Nephron (organoid): ENCODE data around the gene MYD88.

Experiments
- H3K27ac Mint-ChIP-seq, 3 experiments: 2 replicates each; pipeline ENCODE4 v1.8.0; 2020; ENCODE audit warnings: mixed read lengths in 3 of 3, mild to moderate bottlenecking in 2 of 3, moderate library complexity in 1 of 3
- H3K27me3 Mint-ChIP-seq: 2 replicates; pipeline ENCODE4 v1.8.0; 2021; ENCODE audit warnings: low read depth, mild to moderate bottlenecking, moderate library complexity, mixed read lengths
- H3K36me3 Mint-ChIP-seq: 2 replicates; pipeline ENCODE4 v1.8.0; 2020; ENCODE audit warnings: low read depth, mixed read lengths
- H3K4me1 Mint-ChIP-seq: 2 replicates; pipeline ENCODE4 v1.8.0; 2020; ENCODE audit warnings: mixed read lengths
- H3K4me3 Mint-ChIP-seq, 3 experiments: 2 replicates each; pipeline ENCODE4 v1.8.0; 2020; ENCODE audit warnings: mild to moderate bottlenecking in 3 of 3, mixed read lengths in 3 of 3, moderate library complexity in 2 of 3
- H3K9me3 Mint-ChIP-seq: 2 replicates; pipeline ENCODE4 v1.8.0; 2020; ENCODE audit warnings: mixed read lengths
- TF ChIP-seq, protein P1 (sequence below), 3 experiments: fragments of 200-600 bp; sonication (generic); IDR thresholded peaks; one replicate each; pipeline ENCODE4 v1.5.0; 2021; ENCODE audit warnings: antibody characterized with exemption in 3 of 3; ENCODE audit not compliant: unreplicated experiment in 3 of 3

Gene MYD88

DNA sequence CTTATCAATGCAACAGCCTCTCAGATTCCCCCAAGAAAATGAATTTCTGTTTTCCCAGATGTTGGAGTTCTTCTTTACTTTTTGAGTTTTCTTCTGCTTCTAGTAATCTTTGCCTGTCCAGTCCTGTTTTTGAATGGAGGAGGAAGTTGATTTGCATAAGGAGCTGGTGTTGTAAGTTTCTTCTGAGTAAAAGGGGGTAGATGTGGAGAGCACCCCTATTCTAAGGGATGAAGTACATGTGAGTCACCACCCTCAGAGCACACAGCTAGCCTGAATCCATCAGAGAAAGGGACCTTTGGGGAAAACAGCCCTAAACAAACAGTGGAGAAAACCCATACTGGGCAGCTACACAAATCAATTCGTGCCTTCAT lies 36.0 kb upstream of the MYD88 start:
- TF ChIP-seq, protein P1, sequence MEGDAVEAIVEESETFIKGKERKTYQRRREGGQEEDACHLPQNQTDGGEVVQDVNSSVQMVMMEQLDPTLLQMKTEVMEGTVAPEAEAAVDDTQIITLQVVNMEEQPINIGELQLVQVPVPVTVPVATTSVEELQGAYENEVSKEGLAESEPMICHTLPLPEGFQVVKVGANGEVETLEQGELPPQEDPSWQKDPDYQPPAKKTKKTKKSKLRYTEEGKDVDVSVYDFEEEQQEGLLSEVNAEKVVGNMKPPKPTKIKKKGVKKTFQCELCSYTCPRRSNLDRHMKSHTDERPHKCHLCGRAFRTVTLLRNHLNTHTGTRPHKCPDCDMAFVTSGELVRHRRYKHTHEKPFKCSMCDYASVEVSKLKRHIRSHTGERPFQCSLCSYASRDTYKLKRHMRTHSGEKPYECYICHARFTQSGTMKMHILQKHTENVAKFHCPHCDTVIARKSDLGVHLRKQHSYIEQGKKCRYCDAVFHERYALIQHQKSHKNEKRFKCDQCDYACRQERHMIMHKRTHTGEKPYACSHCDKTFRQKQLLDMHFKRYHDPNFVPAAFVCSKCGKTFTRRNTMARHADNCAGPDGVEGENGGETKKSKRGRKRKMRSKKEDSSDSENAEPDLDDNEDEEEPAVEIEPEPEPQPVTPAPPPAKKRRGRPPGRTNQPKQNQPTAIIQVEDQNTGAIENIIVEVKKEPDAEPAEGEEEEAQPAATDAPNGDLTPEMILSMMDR (IDR thresholded peaks at IDR 0.05; ENCODE audit: unreplicated experiment in 3 of 3), result no peak
- H3K4me3 Mint-ChIP-seq, result no peak overlapping the region
- H3K4me1 Mint-ChIP-seq, result no peaks in the 10 kb centered on the region
- H3K27ac Mint-ChIP-seq, result no peak overlapping the region
- H3K36me3 Mint-ChIP-seq, result no peaks in the 10 kb centered on the region
- peaks cover 7% of the 10 kb centered on the region for H3K27me3 Mint-ChIP-seq
- peaks cover 15% of the 10 kb centered on the region for H3K9me3 Mint-ChIP-seq

DNA sequence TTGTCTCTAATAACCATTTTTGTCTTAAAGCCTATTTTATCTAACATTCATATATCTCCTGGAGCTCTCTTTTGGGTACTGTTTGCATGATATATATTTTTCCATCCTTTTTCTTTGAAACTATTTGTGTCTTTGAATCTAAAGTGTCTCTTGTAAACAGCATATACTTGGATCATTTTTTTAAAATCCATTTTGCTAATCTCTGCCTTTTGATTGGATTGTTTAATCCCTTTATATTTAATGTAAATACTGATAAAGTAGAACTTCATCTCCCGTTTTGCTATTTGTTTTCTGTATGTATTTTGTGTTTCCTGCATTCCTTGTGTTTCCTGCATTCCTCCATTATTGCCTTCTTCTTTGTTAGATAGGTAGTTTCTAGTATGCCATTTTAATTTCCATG lies 32.9 kb upstream of the MYD88 start:
- H3K36me3 Mint-ChIP-seq, result no peaks in the 10 kb centered on the region

DNA sequence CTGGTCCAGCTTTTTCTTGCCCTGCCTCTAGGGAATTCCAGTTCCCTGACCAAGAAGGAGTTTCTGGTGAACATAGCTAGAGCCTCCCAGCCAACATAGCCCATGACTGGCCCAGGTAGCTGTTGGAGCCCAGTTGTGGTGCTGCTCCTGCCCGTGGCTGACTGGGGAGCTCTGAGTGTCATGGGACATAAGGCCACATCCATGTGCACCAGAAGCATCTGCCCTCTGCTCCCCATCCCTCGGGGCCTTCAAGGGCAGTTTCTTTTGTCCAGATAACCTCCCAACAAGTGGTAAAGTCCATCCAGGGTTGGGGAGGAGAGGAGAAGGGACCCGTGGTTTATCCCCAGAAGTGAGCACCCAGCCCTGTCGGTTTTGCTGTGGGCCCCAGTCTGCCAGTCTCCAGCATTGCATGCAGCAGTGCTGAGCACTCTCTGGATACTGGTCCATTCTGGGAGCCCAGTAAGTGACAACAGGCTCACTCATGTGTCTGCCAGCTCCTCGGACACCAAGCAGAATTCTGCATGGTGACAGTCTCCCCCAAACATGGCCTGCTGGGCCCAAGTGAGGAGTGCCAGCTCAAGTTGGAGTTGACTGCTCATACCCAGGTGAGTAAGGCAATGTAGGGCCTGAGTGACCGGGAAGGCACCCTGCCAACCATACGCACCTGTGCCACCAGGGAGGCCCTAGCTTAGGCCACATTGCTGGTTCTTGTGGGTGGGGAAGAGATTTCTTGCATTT lies 30.4 kb upstream of the MYD88 start:
- Mint-ChIP-seq H3K9me3 (peaks cover 15% of the 10 kb centered on the region), H3K27ac (no peak overlapping the region), H3K27me3 (no peaks in the 10 kb centered on the region), H3K36me3 (no peaks in the 10 kb centered on the region), H3K4me3 (no peak overlapping the region), H3K4me1 (no peaks in the 10 kb centered on the region)
- TF ChIP-seq, protein P1 (IDR thresholded peaks at IDR 0.05; ENCODE audit: unreplicated experiment in 3 of 3), result no peak

More for the DNA sequence above, 32.9 kb upstream of the MYD88 start:
- TF ChIP-seq, protein P1 (IDR thresholded peaks at IDR 0.05; ENCODE audit: unreplicated experiment in 3 of 3), result no peak
- H3K27ac Mint-ChIP-seq, result no peak overlapping the region
- no peak overlapping the region for H3K4me3 Mint-ChIP-seq
- no peaks in the 10 kb centered on the region for H3K27me3 Mint-ChIP-seq
- no peaks in the 10 kb centered on the region for H3K4me1 Mint-ChIP-seq
- H3K9me3 Mint-ChIP-seq, result peaks cover 15% of the 10 kb centered on the region

DNA sequence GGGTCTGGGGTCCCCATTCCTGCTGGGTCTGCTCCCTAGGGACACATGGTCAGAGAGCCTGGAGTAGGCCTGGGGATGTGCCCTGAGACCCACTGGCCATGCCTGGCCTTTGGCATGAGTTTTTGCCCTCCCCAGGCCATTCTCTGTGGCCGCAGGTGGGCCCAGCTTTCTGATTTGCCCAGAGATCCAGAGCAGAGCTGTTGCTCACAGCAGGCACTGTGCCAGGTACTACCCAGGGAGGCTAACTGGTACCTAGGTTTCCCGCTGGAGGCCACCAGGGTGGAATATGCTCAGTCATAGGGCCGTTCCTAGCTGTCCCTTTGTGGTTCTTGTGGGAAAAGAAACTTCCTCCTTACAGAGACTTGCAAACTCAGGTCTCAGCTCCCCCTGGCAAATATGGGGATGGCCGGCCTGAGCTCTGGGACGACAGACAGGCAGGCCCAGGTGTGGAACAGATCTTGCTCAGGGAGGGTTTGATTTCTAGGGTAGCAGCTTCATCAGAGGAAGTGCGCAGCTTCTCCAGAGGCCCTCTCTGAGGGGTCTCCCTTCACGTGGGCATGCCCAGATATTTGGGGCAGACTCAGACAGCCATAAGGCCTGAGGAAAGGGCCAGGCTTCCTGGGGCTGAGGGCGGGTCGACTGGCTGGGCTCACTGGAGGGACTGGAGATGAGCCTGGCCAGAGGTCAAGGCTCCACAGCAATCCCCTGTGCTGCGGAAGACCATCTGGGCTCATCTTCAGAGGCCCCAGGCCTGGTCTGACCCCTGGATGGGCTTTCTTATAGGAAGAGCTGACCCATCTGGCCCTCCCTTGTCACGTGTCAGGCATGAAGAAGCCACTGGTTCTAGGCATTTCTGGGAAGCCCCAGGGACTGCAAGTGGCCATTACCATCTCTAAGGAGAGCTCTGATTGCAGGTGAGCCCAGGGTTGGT lies 29.5 kb upstream of the MYD88 start:
- no peaks in the 10 kb centered on the region for H3K36me3 Mint-ChIP-seq

DNA sequence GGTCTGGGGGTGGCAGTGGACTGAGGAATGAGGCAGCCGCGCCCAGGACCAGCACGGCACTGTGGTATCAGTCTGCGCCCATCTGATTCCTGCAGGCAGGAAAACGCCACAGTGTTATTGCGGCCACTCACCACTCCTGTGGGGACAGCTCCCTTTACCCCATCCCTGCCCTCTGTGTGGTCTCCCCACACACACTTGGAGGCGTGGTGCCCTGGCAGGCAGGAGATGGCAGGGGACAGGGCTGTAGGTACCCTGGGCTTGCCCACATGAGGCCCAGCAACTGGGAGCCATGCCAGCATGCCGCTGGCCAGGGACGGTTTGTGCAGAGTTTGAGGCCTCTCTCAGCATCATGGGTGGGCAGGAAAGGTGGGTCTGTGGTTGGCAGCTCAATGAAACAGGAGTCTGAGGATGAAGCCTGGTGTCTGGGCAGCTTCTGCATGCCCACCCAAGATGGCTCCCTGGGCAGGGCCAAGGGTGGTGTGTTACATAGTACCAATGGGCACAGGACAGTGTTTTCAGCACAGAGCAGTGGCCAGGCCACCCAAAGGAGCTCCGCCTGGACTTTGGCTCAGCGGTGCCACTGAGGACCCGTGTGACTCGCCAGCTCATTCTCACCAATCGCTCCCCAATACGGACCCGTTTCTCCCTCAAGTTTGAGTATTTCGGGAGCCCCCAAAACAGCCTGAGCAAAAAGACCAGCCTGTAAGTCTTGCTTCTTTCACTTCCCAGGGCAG lies 28.7 kb upstream of the MYD88 start:
- Mint-ChIP-seq H3K4me1 (no peaks in the 10 kb centered on the region), H3K9me3 (peaks cover 11% of the 10 kb centered on the region), H3K27ac (no peak overlapping the region), H3K4me3 (no peak overlapping the region), H3K27me3 (no peaks in the 10 kb centered on the region), H3K36me3 (no peaks in the 10 kb centered on the region)
- TF ChIP-seq, protein P1 (IDR thresholded peaks at IDR 0.05; ENCODE audit: unreplicated experiment in 3 of 3), result no peak

More for the DNA sequence above, 29.5 kb upstream of the MYD88 start:
- Mint-ChIP-seq H3K9me3 (peaks cover 11% of the 10 kb centered on the region), H3K4me1 (no peaks in the 10 kb centered on the region), H3K27ac (no peak overlapping the region), H3K27me3 (no peaks in the 10 kb centered on the region), H3K4me3 (no peak overlapping the region)
- TF ChIP-seq, protein P1 (IDR thresholded peaks at IDR 0.05; ENCODE audit: unreplicated experiment in 3 of 3), result no peak
